DND-41 (cell line): ENCODE data around the gene GAB4.

ENCODE experiments used
- EZH2 ChIP-seq: IDR thresholded peaks from 3 replicates; pipeline ENCODE4 v1.6.1; 2012; ENCODE audit warnings: borderline replicate concordance, low read depth, mild to moderate bottlenecking, moderate library complexity, low read length, inconsistent platforms; ENCODE audit not compliant: severe bottlenecking
- TF ChIP-seq, protein P1 (sequence below): IDR thresholded peaks from 2 replicates; pipeline ENCODE4 v1.5.1; 2012; ENCODE audit warnings: borderline replicate concordance, low read length, moderate library complexity, mild to moderate bottlenecking; ENCODE audit not compliant: poor library complexity, severe bottlenecking; ENCODE audit errors: extremely low read depth

DNA sequence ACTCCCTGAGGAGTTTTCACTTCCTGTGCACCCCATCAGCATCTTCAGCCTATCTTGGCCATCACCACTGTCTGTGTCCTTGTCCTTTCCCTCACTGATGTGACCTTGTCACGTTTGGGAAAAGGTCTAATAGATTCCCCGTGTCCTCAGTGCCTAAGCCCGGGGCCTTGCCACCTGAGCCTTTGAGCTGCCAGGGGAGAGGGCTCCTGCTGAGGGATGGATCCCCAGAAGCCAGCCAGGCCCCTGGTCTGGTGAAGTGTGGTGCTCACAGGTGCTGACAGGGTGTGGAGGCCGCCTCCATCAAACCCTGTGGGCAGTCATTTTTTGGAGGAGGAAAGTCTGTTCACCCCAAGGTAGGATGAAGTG lies 47.2 kb downstream of the GAB4 start:
- TF ChIP-seq, protein P1, sequence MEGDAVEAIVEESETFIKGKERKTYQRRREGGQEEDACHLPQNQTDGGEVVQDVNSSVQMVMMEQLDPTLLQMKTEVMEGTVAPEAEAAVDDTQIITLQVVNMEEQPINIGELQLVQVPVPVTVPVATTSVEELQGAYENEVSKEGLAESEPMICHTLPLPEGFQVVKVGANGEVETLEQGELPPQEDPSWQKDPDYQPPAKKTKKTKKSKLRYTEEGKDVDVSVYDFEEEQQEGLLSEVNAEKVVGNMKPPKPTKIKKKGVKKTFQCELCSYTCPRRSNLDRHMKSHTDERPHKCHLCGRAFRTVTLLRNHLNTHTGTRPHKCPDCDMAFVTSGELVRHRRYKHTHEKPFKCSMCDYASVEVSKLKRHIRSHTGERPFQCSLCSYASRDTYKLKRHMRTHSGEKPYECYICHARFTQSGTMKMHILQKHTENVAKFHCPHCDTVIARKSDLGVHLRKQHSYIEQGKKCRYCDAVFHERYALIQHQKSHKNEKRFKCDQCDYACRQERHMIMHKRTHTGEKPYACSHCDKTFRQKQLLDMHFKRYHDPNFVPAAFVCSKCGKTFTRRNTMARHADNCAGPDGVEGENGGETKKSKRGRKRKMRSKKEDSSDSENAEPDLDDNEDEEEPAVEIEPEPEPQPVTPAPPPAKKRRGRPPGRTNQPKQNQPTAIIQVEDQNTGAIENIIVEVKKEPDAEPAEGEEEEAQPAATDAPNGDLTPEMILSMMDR: no peak
- no peak for TF ChIP-seq EZH2
